Measurements from ENCODE around the gene B4GALT6.

The B4GALT6 gene

DNA sequence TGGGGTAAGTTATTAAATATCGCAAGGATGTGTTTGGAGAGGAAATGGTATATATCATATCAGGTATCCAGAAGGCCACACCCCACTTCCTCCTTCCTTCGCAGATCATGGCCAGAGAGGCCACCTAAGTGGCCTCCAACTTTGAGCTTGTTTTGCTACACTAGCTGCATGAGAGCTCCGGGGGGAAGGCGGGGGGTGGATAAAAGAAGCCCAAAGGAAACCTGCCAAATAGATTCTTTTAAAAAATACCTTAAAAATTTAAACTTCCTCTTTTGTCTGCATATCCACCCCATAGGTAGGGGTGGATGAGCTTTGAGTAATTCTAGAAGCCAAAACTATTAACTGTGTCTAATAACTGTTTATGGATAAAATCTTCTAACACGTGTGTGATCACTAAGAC lies 98.4 kb downstream of the B4GALT6 start:
- Histone ChIP-seq H3K9me3 (ENCODE audit: control insufficient read depth, low read length) (no peaks in the 10 kb centered on the region), H3K27ac (ENCODE audit: insufficient read depth, low read depth, low read length, poor library complexity, severe bottlenecking) (no peak overlapping the region), H3K4me3 (ENCODE audit: insufficient read depth, low read depth, low read length) (no peak overlapping the region), H3K27me3 (ENCODE audit: control insufficient read depth, insufficient read depth, low read length, poor library complexity, severe bottlenecking) (no peaks in the 10 kb centered on the region), H3K4me1 (ENCODE audit: control insufficient read depth, insufficient read depth, low read length) (peaks cover 6% of the 10 kb centered on the region), H3K36me3 (ENCODE audit: control insufficient read depth, insufficient read depth, low read length) (no peaks in the 10 kb centered on the region)
- 94 to 100% methylated on average over 4 to 5 of the region's 5 CpGs for WGBS, 2 experiments

DNA sequence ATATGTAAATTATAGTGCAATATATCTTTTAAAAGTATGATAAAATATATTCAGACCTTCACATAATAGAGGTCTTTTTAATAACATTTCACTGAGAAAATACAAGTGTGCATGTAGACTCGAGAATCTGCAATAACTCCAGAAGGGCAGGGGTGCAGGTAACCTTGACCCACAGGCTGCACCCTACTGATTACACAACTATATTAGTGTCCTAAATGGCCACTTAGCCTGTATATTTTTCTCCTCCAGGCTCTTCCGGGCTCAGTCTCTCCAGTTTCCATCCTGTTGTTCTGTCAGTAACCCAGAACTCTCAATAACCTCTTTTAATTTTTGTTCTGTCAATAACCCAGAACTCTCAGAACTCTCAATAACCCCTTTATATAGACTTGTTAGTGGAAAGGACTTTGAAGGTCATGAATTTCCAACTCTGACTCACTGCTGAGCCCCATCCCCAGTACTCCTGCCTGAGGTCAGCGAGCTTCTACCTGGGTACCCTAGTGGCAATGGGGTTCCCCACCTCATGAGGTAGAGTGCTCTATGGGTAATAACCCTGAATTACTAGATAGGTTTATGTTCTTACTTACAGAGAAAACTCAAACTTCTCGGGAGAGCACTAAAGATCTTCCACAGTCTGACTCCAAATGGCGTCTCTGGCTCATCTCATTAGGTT lies 101.1 kb downstream of the B4GALT6 start:
- Histone ChIP-seq H3K27me3 (ENCODE audit: control insufficient read depth, insufficient read depth, low read length, poor library complexity, severe bottlenecking) (no peaks in the 10 kb centered on the region), H3K4me3 (ENCODE audit: insufficient read depth, low read depth, low read length) (no peak overlapping the region), H3K4me1 (ENCODE audit: control insufficient read depth, insufficient read depth, low read length) (peaks cover 6% of the 10 kb centered on the region), H3K9me3 (ENCODE audit: control insufficient read depth, low read length) (no peaks in the 10 kb centered on the region), H3K27ac (ENCODE audit: insufficient read depth, low read depth, low read length, poor library complexity, severe bottlenecking) (no peak overlapping the region), H3K36me3 (ENCODE audit: control insufficient read depth, insufficient read depth, low read length) (no peaks in the 10 kb centered on the region)
- 92 to 94% methylated on average over 5 of the region's 5 CpGs for whole genome bisulfite sequencing, 2 experiments

DNA sequence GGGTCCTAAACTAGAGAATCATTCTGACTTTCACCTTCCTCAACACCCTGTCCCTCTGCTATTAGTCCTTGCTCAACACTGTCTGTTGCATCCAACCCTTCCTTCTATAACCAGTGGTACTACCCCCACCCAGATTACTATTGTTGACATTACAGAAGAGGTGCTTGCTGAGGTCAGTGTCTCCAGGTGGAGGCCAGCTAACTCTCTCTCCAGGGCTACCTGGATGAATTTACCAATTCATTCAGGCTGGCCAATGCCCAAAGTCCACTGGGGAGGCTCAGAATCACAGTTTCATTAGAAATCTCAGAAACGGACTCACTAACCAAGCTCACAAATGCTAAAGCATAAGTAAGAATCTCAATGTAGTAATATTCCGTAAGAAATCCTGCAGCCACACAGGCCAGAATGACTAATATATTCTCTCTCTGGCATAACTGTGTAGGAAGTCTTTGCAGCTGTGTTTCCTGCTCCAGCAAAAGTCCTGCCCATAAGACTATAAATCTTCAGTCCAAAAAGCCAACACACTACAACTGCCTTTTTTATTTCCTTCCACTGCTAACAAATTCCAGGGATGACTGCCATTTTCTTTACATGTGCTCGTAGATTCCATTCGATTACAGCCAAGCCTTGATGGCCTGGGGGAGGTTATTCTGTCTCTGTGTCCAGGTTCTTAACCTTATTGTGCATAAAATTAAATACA lies 102.7 kb downstream of the B4GALT6 start:
- Histone ChIP-seq H3K9me3 (ENCODE audit: control insufficient read depth, low read length) (no peaks in the 10 kb centered on the region), H3K27me3 (ENCODE audit: control insufficient read depth, insufficient read depth, low read length, poor library complexity, severe bottlenecking) (no peaks in the 10 kb centered on the region), H3K4me3 (ENCODE audit: insufficient read depth, low read depth, low read length) (no peak overlapping the region), H3K27ac (ENCODE audit: insufficient read depth, low read depth, low read length, poor library complexity, severe bottlenecking) (no peak overlapping the region), H3K36me3 (ENCODE audit: control insufficient read depth, insufficient read depth, low read length) (no peaks in the 10 kb centered on the region), H3K4me1 (ENCODE audit: control insufficient read depth, insufficient read depth, low read length) (peaks cover under 1% of the 10 kb centered on the region)
- WGBS, 2 experiments: 86 to 92% methylated on average over 4 of the region's 4 CpGs

DNA sequence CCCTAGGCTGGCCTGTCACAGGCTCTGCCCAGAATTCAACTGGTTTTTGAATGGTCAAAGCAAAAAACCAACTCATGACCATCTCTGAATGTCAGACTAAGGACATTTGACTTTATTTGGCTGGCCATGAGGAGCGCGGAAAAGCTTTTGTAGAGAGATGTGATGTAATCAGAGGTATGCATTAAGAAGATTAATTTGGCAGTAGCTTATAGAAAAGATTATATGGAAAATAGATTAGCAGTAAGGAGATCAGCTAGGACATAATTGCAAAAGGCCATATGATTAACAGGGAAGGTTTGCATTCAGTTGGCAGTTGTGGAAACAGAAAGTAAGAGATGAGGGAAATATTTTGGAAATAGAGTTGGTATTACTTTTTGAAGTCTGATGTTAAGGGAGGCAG lies 105.0 kb downstream of the B4GALT6 start:
- no peaks in the 10 kb centered on the region for H3K9me3 ChIP-seq (ENCODE audit: control insufficient read depth, low read length)
- H3K36me3 ChIP-seq (ENCODE audit: control insufficient read depth, insufficient read depth, low read length): no peaks in the 10 kb centered on the region
- no peaks in the 10 kb centered on the region for H3K4me1 ChIP-seq (ENCODE audit: control insufficient read depth, insufficient read depth, low read length)
- WGBS, 2 experiments: 98 to 99% methylated on average over 2 of the region's 2 CpGs
- H3K4me3 ChIP-seq (ENCODE audit: insufficient read depth, low read depth, low read length): no peak overlapping the region
- no peaks in the 10 kb centered on the region for H3K27me3 ChIP-seq (ENCODE audit: control insufficient read depth, insufficient read depth, low read length, poor library complexity, severe bottlenecking)
- H3K27ac ChIP-seq (ENCODE audit: insufficient read depth, low read depth, low read length, poor library complexity, severe bottlenecking): no peak overlapping the region

DNA sequence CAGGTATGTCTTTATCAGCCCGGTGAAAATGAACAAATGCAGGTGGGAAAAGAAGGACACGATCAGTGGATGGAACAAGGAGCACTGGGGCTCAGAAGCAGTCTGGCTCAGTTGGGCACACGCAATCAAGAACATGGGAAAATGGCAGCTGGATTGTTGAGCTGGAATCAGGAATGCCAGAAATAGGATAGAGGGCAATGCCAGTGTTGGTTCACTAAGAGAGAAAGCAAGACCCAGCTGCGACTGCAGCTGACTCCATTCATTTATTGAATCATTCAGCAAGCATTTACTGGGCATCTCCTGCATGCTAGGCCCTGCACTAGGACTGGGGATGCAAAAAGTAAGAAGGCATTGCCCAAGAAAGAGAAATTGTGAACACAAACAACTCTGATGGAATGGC lies 106.3 kb downstream of the B4GALT6 start:
- no peak overlapping the region for H3K4me3 ChIP-seq (ENCODE audit: insufficient read depth, low read depth, low read length)
- no peaks in the 10 kb centered on the region for H3K27me3 ChIP-seq (ENCODE audit: control insufficient read depth, insufficient read depth, low read length, poor library complexity, severe bottlenecking)
- no peaks in the 10 kb centered on the region for H3K9me3 ChIP-seq (ENCODE audit: control insufficient read depth, low read length)
- no peaks in the 10 kb centered on the region for H3K36me3 ChIP-seq (ENCODE audit: control insufficient read depth, insufficient read depth, low read length)
- 95 to 98% methylated on average over 4 of the region's 4 CpGs for WGBS, 2 experiments
- no peaks in the 10 kb centered on the region for H3K4me1 ChIP-seq (ENCODE audit: control insufficient read depth, insufficient read depth, low read length)
- H3K27ac ChIP-seq (ENCODE audit: insufficient read depth, low read depth, low read length, poor library complexity, severe bottlenecking): no peak overlapping the region

DNA sequence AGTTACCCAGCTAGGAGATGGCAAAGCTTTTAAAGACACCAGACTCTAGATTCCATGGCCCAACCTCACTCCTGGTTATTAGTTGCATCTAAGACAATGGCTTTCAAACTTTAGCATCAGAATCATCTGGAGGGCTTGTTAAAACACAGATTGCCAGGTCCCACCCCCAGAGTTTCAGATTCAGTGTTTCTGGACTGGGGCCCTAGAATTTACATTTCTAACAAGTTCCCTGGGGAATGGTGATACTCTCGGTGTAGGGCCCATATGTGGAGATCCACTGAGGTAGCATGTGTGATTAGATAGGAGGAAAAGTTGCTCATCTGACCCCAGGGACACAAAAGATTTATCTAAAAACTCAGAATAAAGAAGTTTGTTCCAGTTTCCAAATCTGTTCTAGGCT lies 107.2 kb downstream of the B4GALT6 start:
- no peaks in the 10 kb centered on the region for H3K4me1 ChIP-seq (ENCODE audit: control insufficient read depth, insufficient read depth, low read length)
- no peaks in the 10 kb centered on the region for H3K27me3 ChIP-seq (ENCODE audit: control insufficient read depth, insufficient read depth, low read length, poor library complexity, severe bottlenecking)
- no peaks in the 10 kb centered on the region for H3K9me3 ChIP-seq (ENCODE audit: control insufficient read depth, low read length)
- no peak overlapping the region for H3K4me3 ChIP-seq (ENCODE audit: insufficient read depth, low read depth, low read length)
- 90 to 100% methylated on average over 1 of the region's 1 CpG for WGBS, 2 experiments
- H3K36me3 ChIP-seq (ENCODE audit: control insufficient read depth, insufficient read depth, low read length): no peaks in the 10 kb centered on the region
- no peak overlapping the region for H3K27ac ChIP-seq (ENCODE audit: insufficient read depth, low read depth, low read length, poor library complexity, severe bottlenecking)

DNA sequence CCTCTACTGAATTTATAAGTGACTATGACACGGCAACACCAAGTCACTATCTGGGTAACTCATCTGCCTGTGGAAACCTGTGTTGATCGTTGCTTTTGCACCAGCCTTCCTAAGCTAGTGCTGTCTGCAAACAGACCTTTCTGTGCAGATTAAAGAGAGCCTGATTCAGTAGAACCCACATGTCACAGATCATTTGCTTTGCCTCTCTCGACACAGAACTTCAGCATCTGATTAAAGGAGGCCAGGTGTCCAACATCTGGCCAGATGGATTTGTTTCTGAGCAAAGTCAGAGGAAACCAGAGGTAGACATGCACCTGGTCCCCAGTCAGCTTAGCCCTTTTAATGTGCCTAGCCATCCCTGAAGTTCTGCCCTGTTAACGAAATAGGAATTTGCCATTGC lies 107.7 kb downstream of the B4GALT6 start:
- 70 to 71% methylated on average over 4 of the region's 4 CpGs for WGBS, 2 experiments
- Histone ChIP-seq H3K9me3 (ENCODE audit: control insufficient read depth, low read length) (no peaks in the 10 kb centered on the region), H3K4me3 (ENCODE audit: insufficient read depth, low read depth, low read length) (no peak overlapping the region), H3K36me3 (ENCODE audit: control insufficient read depth, insufficient read depth, low read length) (no peaks in the 10 kb centered on the region), H3K4me1 (ENCODE audit: control insufficient read depth, insufficient read depth, low read length) (peaks cover 3% of the 10 kb centered on the region), H3K27me3 (ENCODE audit: control insufficient read depth, insufficient read depth, low read length, poor library complexity, severe bottlenecking) (no peaks in the 10 kb centered on the region), H3K27ac (ENCODE audit: insufficient read depth, low read depth, low read length, poor library complexity, severe bottlenecking) (no peak overlapping the region)

DNA sequence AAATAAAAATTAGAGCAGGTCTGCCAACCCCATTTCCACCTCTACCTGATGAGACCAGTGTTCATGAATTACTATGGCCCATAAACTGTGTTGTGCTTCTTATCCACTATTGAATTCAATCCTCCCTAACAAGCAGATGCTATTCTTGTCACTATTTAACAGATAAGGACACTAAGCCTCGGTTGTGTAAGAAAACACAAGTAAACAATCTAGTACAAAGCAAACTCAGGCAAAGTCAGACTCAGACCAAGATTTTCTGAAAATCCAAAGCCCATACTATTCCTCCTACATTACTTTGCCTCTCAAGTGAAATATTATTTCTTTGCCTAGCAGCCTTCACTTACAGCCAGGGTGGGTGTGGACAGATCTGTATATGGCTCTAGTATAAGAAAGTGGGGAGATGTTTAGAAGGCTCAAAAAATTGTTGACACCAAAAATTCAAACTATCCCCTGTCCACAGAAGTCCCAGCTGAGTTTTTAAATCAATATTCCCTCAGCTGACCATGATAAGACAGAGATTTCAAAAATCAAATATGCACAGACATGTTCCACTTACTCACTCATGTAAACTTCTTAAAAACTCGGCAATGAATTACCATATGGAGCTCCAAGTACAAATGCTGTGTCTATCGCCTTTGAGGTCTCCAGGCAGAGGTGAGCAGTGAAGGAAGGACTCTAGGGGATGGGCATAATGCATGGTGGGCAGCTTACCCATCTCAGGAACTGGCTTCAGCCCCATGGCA lies 108.7 kb downstream of the B4GALT6 start:
- Histone ChIP-seq H3K27ac (ENCODE audit: insufficient read depth, low read depth, low read length, poor library complexity, severe bottlenecking) (no peak overlapping the region), H3K4me3 (ENCODE audit: insufficient read depth, low read depth, low read length) (no peak overlapping the region), H3K4me1 (ENCODE audit: control insufficient read depth, insufficient read depth, low read length) (peaks cover 9% of the 10 kb centered on the region), H3K9me3 (ENCODE audit: control insufficient read depth, low read length) (no peaks in the 10 kb centered on the region), H3K27me3 (ENCODE audit: control insufficient read depth, insufficient read depth, low read length, poor library complexity, severe bottlenecking) (no peaks in the 10 kb centered on the region), H3K36me3 (ENCODE audit: control insufficient read depth, insufficient read depth, low read length) (no peaks in the 10 kb centered on the region)
- WGBS, 2 experiments: 88 to 93% methylated on average over 3 of the region's 3 CpGs

DNA sequence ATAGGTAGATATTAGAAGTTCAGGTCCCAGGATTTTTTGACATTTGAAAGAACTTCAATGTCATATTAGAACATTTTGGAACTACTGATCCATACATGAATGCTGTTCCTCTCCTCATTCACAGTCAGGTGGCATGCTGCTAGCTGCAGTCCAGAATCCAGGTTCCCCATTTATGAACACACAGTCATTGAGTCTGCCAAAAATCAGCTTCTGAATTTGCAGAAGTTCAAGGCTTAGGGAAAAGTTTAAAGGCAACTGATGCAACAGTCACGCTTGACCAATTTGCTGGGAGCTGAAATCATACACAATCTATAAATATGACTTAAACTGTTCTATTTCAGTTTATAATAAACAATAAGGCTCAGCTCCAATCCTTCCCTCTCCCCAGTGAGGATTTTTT lies 110.0 kb downstream of the B4GALT6 start:
- 83 to 100% methylated on average over 1 of the region's 1 CpG for WGBS, 2 experiments
- Histone ChIP-seq H3K4me3 (ENCODE audit: insufficient read depth, low read depth, low read length) (no peak overlapping the region), H3K36me3 (ENCODE audit: control insufficient read depth, insufficient read depth, low read length) (no peaks in the 10 kb centered on the region), H3K9me3 (ENCODE audit: control insufficient read depth, low read length) (no peaks in the 10 kb centered on the region), H3K4me1 (ENCODE audit: control insufficient read depth, insufficient read depth, low read length) (peaks cover 9% of the 10 kb centered on the region), H3K27ac (ENCODE audit: insufficient read depth, low read depth, low read length, poor library complexity, severe bottlenecking) (no peak overlapping the region), H3K27me3 (ENCODE audit: control insufficient read depth, insufficient read depth, low read length, poor library complexity, severe bottlenecking) (no peaks in the 10 kb centered on the region)
